ENCODE results near the gene ADGRG1.

Gene ADGRG1

GRCh38 chr16:57623251-57624043, 5.0 kb upstream of the ADGRG1 start:
- no peaks in the 10 kb centered on the region for H3K36me3 ChIP-seq (ENCODE audit: control insufficient read depth, insufficient read depth, low read length)
- H3K9ac ChIP-seq (ENCODE audit: low read depth, low read length), result no peak overlapping the region
- H3K4me3 ChIP-seq (ENCODE audit: low read depth, low read length), result no peak overlapping the region
- no peaks in the 10 kb centered on the region for H3K9me3 ChIP-seq (ENCODE audit: control insufficient read depth, insufficient read depth, low read length)
- no peaks in the 10 kb centered on the region for H3K27me3 ChIP-seq (ENCODE audit: control insufficient read depth, insufficient read depth, low read length)
- H3K4me1 ChIP-seq (ENCODE audit: control insufficient read depth, insufficient read depth, low read length), result peaks cover 9% of the 10 kb centered on the region

GRCh38 chr16:57624044-57624688, 4.3 kb upstream of the ADGRG1 start:
- Histone ChIP-seq H3K4me1 (ENCODE audit: control insufficient read depth, insufficient read depth, low read length) (peaks cover 9% of the 10 kb centered on the region), H3K9me3 (ENCODE audit: control insufficient read depth, insufficient read depth, low read length) (no peaks in the 10 kb centered on the region), H3K4me3 (ENCODE audit: low read depth, low read length) (no peak overlapping the region), H3K9ac (ENCODE audit: low read depth, low read length) (no peak overlapping the region), H3K27me3 (ENCODE audit: control insufficient read depth, insufficient read depth, low read length) (no peaks in the 10 kb centered on the region), H3K36me3 (ENCODE audit: control insufficient read depth, insufficient read depth, low read length) (no peaks in the 10 kb centered on the region)

- no peaks in the 10 kb centered on the region for H3K27me3 ChIP-seq (ENCODE audit: control insufficient read depth, insufficient read depth, low read length)
- H3K36me3 ChIP-seq (ENCODE audit: control insufficient read depth, insufficient read depth, low read length), result no peaks in the 10 kb centered on the region
- H3K9ac ChIP-seq (ENCODE audit: low read depth, low read length), result no peak overlapping the region
- no peak overlapping the region for H3K4me3 ChIP-seq (ENCODE audit: low read depth, low read length)
- no peaks in the 10 kb centered on the region for H3K9me3 ChIP-seq (ENCODE audit: control insufficient read depth, insufficient read depth, low read length)
- peaks cover 9% of the 10 kb centered on the region for H3K4me1 ChIP-seq (ENCODE audit: control insufficient read depth, insufficient read depth, low read length)
These were observed 3.5 kb upstream of the ADGRG1 start for GRCh38 chr16:57624806-57625500.

DNA sequence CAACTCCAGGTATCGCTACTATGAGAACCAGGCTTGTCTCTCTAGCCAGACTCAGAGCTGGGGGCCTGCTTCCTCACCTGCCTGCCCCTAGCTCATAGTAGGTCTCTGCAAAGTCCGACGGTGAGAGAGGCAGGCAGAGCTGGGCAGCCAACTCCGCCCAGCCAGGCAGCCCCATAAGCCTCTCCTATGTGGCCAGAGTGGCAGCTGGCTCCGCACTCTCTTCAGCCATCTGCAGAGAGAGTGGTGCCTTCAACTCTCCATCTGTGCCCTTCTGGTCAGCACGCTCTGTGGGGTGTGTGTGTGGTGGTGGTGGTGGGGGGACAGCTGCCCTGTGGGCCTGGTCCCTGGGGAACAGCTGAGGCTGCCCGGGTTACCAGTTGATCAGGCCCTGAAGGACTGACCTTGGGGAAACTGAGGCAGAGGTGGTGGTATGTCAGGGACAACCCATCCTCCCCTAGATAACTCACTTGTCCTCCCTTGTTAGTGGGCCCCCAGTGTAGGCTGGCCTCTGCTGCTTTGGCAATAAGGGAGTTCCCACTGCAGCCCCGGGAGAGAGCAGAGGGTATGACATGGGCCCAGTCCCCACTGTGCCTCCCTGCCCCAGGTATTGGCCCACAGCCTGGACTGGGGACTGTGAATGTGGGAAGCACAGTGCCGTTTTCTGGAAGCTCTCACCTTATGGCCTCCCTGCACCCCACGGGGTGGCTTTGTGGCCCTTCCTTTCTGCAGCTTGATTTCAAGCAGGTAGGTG, 1.8 kb upstream of the ADGRG1 start:
- peaks cover 9% of the 10 kb centered on the region for H3K4me1 ChIP-seq (ENCODE audit: control insufficient read depth, insufficient read depth, low read length)
- no peaks in the 10 kb centered on the region for H3K9me3 ChIP-seq (ENCODE audit: control insufficient read depth, insufficient read depth, low read length)
- H3K27me3 ChIP-seq (ENCODE audit: control insufficient read depth, insufficient read depth, low read length), result no peaks in the 10 kb centered on the region

GRCh38 chr16:57627184-57627871, 1.1 kb upstream of the ADGRG1 start:
- Histone ChIP-seq H3K36me3 (ENCODE audit: control insufficient read depth, insufficient read depth, low read length) (no peaks in the 10 kb centered on the region), H3K27me3 (ENCODE audit: control insufficient read depth, insufficient read depth, low read length) (no peaks in the 10 kb centered on the region), H3K4me3 (ENCODE audit: low read depth, low read length) (peak overlapping the region; percentile 30), H3K9me3 (ENCODE audit: control insufficient read depth, insufficient read depth, low read length) (no peaks in the 10 kb centered on the region), H3K4me1 (ENCODE audit: control insufficient read depth, insufficient read depth, low read length) (peaks cover 9% of the 10 kb centered on the region), H3K9ac (ENCODE audit: low read depth, low read length) (no peak overlapping the region)

More for the DNA sequence above, 1.8 kb upstream of the ADGRG1 start:
- Histone ChIP-seq H3K4me3 (ENCODE audit: low read depth, low read length) (no peak overlapping the region), H3K36me3 (ENCODE audit: control insufficient read depth, insufficient read depth, low read length) (no peaks in the 10 kb centered on the region), H3K9ac (ENCODE audit: low read depth, low read length) (no peak overlapping the region)

- peaks cover 7% of the 10 kb centered on the region for H3K4me1 ChIP-seq (ENCODE audit: control insufficient read depth, insufficient read depth, low read length)
- H3K4me3 ChIP-seq (ENCODE audit: low read depth, low read length), result peak overlapping the region; percentile 24
- H3K9me3 ChIP-seq (ENCODE audit: control insufficient read depth, insufficient read depth, low read length), result no peaks in the 10 kb centered on the region
These were observed 408 bp downstream of the ADGRG1 start for GRCh38 chr16:57628783-57629293.

DNA sequence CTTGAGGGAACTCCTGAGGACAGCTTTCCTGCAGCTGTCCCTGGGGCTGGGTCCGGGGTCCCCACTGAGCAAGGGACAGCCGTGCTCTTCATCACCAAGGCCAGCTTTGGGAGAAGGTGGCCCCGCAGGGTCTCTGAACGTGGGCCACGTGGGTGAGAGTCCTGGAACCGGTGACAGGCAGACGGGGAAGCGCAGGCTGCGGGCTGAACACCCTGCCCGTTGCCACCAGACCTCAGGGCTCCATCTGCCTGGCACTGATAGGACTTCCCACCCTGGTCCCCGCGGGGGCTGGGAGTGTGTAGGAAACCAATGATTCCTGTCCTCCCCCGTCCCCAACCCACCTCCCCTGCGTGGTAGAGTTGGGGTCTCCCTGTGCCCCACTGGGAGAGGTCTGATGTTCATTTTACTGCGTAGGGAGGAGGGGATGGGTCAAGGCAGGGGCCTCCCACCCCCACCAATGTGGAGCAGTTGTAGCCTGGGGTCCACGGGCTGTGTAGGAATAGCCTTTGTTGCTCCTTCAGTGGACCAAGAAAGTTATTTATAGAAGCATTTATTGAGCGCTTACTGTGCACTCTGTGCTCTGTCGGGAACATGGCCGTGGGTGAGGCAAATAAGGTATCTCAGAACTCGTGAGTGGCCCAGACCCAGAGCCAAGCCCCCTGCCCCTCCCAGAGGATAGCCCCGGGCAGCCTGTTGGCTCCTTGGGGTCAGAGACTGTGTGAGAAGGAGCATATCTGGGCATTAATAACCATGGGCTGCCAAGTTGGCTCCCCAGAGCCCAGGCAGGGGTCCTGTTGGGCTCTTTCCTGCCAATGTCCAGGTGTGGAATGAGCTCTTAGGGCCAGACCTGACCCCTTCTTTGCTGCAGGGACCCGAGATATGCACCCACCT, 1.3 kb downstream of the ADGRG1 start:
- Histone ChIP-seq H3K9me3 (ENCODE audit: control insufficient read depth, insufficient read depth, low read length) (no peaks in the 10 kb centered on the region), H3K36me3 (ENCODE audit: control insufficient read depth, insufficient read depth, low read length) (no peaks in the 10 kb centered on the region), H3K27me3 (ENCODE audit: control insufficient read depth, insufficient read depth, low read length) (no peaks in the 10 kb centered on the region), H3K9ac (ENCODE audit: low read depth, low read length) (no peak overlapping the region), H3K4me3 (ENCODE audit: low read depth, low read length) (no peak overlapping the region), H3K4me1 (ENCODE audit: control insufficient read depth, insufficient read depth, low read length) (peaks cover 6% of the 10 kb centered on the region)

More at GRCh38 chr16:57628783-57629293, 408 bp downstream of the ADGRG1 start:
- H3K36me3 ChIP-seq (ENCODE audit: control insufficient read depth, insufficient read depth, low read length), result no peaks in the 10 kb centered on the region
- H3K27me3 ChIP-seq (ENCODE audit: control insufficient read depth, insufficient read depth, low read length), result no peaks in the 10 kb centered on the region
- H3K9ac ChIP-seq (ENCODE audit: low read depth, low read length), result no peak overlapping the region

GRCh38 chr16:57630407-57630797, 2.0 kb downstream of the ADGRG1 start:
- Histone ChIP-seq H3K4me3 (ENCODE audit: low read depth, low read length) (no peak overlapping the region), H3K36me3 (ENCODE audit: control insufficient read depth, insufficient read depth, low read length) (no peaks in the 10 kb centered on the region), H3K9me3 (ENCODE audit: control insufficient read depth, insufficient read depth, low read length) (no peaks in the 10 kb centered on the region), H3K9ac (ENCODE audit: low read depth, low read length) (no peak overlapping the region), H3K27me3 (ENCODE audit: control insufficient read depth, insufficient read depth, low read length) (no peaks in the 10 kb centered on the region), H3K4me1 (ENCODE audit: control insufficient read depth, insufficient read depth, low read length) (peaks cover 6% of the 10 kb centered on the region)

- H3K9me3 ChIP-seq (ENCODE audit: control insufficient read depth, insufficient read depth, low read length), result no peaks in the 10 kb centered on the region
- no peak overlapping the region for H3K9ac ChIP-seq (ENCODE audit: low read depth, low read length)
- H3K4me1 ChIP-seq (ENCODE audit: control insufficient read depth, insufficient read depth, low read length), result peaks cover 6% of the 10 kb centered on the region
- no peaks in the 10 kb centered on the region for H3K27me3 ChIP-seq (ENCODE audit: control insufficient read depth, insufficient read depth, low read length)
- H3K36me3 ChIP-seq (ENCODE audit: control insufficient read depth, insufficient read depth, low read length), result no peaks in the 10 kb centered on the region
- H3K4me3 ChIP-seq (ENCODE audit: low read depth, low read length), result no peak overlapping the region
These were observed 2.8 kb downstream of the ADGRG1 start for GRCh38 chr16:57630931-57631845.
